Neutrophil (primary cell): ENCODE data around the gene PLEKHN1.

ENCODE experiments used
- H3K27ac ChIP-seq: fragments of 200-600 bp; sonication (generic); 2 replicates; pipeline ENCODE4 v1.5.1; 2016; ENCODE audit warnings: mild to moderate bottlenecking, moderate library complexity
- H3K27me3 ChIP-seq: fragments of 200-600 bp; sonication (generic); 2 replicates; pipeline ENCODE4 v1.6.0; 2016; ENCODE audit warnings: mild to moderate bottlenecking
- H3K36me3 ChIP-seq: fragments of 200-600 bp; sonication (generic); 2 replicates; pipeline ENCODE4 v1.5.1; 2017
- H3K4me1 ChIP-seq, 2 experiments: fragments of 200-600 bp in 1 of 2; sonication (generic) in 1 of 2; 1 replicate in 1 of 2; 2 replicates in 1 of 2; pipeline versions ENCODE4 v1.5.1 to v1.6.1; 2013 to 2016; ENCODE audit warnings: low read depth in 1 of 2, low read length in 1 of 2, mild to moderate bottlenecking in 1 of 2, moderate library complexity in 1 of 2; ENCODE audit not compliant: control insufficient read depth in 1 of 2, insufficient read depth in 1 of 2
- H3K4me3 ChIP-seq, 2 experiments: fragments of 200-600 bp in 1 of 2; sonication (generic) in 1 of 2; 1 replicate in 1 of 2; 2 replicates in 1 of 2; pipeline ENCODE4 v1.5.1; 2013 to 2016; ENCODE audit warnings: low read depth in 1 of 2, low read length in 1 of 2, mild to moderate bottlenecking in 1 of 2, moderate library complexity in 1 of 2
- H3K9me3 ChIP-seq: fragments of 200-600 bp; sonication (generic); 2 replicates; pipeline ENCODE4 v1.5.1; 2016
- TF ChIP-seq, protein P1 (sequence below): fragments of 200-600 bp; sonication (generic); IDR thresholded peaks from 2 replicates; pipeline ENCODE4 v1.5.1; 2016; ENCODE audit warnings: antibody characterized with exemption

PLEKHN1 gene

DNA sequence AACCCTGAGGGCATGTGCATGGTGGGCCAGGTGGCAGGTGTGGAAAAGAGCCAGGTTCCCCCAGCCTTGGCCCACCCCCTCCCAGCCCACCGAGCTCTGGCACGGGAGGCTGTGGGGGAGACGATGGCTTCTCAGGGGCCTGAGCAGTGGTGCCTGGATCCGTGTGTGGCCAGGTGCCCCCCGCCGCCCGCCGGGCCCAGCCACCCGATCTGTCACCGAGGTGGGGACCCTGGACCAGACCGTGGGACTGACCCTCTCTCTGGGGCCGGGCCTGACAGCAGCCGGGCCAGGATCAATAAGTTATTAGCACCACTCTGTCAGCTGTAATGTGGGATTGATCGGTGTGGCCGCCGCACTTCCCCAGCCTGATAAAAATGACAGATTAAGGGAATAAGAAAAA lies 28.8 kb upstream of the PLEKHN1 start:
- no peak overlapping the region for H3K27ac ChIP-seq
- H3K4me3 ChIP-seq = no peak overlapping the region
- TF ChIP-seq, protein P1, sequence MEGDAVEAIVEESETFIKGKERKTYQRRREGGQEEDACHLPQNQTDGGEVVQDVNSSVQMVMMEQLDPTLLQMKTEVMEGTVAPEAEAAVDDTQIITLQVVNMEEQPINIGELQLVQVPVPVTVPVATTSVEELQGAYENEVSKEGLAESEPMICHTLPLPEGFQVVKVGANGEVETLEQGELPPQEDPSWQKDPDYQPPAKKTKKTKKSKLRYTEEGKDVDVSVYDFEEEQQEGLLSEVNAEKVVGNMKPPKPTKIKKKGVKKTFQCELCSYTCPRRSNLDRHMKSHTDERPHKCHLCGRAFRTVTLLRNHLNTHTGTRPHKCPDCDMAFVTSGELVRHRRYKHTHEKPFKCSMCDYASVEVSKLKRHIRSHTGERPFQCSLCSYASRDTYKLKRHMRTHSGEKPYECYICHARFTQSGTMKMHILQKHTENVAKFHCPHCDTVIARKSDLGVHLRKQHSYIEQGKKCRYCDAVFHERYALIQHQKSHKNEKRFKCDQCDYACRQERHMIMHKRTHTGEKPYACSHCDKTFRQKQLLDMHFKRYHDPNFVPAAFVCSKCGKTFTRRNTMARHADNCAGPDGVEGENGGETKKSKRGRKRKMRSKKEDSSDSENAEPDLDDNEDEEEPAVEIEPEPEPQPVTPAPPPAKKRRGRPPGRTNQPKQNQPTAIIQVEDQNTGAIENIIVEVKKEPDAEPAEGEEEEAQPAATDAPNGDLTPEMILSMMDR = no peak
- H3K36me3 ChIP-seq = no peaks in the 10 kb centered on the region
- peaks cover 0 to 23% of the 10 kb centered on the region in 2 experiments for H3K4me1 ChIP-seq
- H3K9me3 ChIP-seq = no peaks in the 10 kb centered on the region
- H3K27me3 ChIP-seq = peaks cover 92% of the 10 kb centered on the region

DNA sequence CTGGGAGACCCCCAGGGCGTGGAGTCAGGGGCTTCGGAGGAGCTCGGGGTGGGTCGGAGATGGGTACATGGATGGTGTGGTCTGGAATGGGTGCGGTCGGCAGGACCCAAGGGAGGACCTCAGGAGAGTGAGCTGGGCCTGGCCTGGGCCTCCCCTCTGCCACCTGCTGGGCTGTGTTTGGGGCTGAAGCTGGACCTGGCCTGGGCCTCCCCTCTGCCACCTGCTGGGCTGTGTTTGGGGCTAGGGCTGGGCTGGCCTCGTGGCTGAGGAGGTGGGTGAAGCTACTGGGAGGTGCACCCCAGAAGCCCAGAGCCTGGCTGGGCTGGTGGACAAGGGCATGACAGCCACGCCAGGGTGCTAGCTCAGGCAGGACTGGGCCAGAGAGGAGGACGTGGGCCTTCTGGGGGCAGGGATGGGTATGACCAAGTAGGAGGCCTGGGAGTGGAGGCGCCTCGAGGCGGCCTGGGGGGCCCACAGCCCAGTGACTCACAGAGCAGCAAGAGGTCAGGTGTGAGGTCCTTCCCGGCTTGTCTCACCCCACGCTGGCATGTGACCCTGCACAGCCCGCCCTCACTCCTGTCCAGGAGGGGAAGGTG lies 28.1 kb upstream of the PLEKHN1 start:
- TF ChIP-seq, protein P1 = no peak
- H3K4me3 ChIP-seq = no peak overlapping the region
- no peak overlapping the region for H3K27ac ChIP-seq
- H3K36me3 ChIP-seq = no peaks in the 10 kb centered on the region
- no peaks in the 10 kb centered on the region for H3K9me3 ChIP-seq
- H3K4me1 ChIP-seq = peaks cover 0 to 23% of the 10 kb centered on the region in 2 experiments
- peaks cover 92% of the 10 kb centered on the region for H3K27me3 ChIP-seq

DNA sequence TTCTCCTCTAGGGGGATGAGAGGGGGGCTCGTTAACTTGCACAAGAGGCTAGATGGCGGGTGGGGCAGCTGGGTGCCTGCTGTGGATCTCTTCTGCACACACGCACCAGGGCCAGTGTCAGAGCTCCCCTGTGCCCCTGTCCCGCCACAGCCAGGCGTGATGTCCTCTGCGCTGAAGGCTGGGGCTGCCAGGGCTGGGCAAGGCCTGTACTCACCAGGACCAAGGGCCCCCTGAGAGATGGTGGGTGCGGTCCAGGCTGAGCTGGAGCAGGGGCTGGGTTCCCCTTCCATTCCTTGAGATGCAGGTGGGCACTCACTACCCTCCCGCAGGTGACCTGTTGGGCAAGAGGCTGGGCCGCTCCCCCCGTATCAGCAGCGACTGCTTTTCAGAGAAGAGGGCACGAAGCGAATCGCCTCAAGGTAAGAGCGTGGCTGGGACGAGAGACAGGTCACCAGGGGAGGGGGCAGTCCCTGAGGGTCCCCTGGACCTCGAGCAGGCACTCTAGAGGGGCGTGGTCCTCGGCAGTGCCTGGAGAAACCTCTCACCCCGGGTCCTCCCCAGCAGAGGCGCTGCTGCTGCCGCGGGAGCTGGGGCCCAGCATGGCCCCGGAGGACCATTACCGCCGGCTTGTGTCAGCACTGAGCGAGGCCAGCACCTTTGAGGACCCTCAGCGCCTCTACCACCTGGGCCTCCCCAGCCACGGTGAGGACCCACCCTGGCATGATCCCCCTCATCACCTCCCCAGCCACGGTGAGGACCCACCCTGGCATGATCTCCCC lies 27.4 kb upstream of the PLEKHN1 start:
- Histone ChIP-seq H3K36me3 (no peaks in the 10 kb centered on the region), H3K27me3 (peaks cover 92% of the 10 kb centered on the region), H3K4me1 (peaks cover 0 to 23% of the 10 kb centered on the region in 2 experiments), H3K9me3 (no peaks in the 10 kb centered on the region), H3K27ac (no peak overlapping the region), H3K4me3 (no peak overlapping the region)
- TF ChIP-seq, protein P1 = no peak

DNA sequence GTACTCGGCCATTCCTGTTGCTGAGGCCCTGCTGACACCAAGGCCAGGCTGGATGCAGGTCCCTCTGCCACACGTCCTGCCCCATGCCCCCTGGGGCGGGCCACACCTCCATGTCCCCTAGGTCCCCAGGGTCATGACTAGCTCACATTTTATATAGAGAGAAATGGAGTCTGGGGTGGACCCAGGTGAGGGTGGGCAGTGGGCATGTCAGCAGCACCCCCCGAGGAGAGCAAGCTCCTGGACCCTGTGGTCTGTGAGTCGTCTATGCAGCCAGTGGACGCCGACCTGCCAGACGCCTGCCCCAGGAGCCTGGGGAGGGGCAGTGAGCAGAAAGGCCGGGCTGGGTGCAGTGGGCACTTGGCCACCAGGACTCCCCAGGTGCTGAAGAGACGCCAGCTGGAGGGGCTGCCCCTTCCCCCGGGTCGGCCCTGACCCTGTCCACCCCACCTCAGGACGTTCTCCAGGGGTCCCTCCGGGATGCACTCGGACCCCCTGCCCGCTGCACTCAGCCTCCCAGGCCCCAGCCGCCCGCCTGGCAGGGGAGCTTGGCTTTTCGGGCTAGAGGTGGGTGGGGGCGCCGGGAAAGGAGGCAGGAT lies 26.7 kb upstream of the PLEKHN1 start:
- Histone ChIP-seq H3K4me1 (peaks cover 0 to 23% of the 10 kb centered on the region in 2 experiments), H3K27ac (no peak overlapping the region), H3K36me3 (peaks cover 6% of the 10 kb centered on the region), H3K9me3 (no peaks in the 10 kb centered on the region), H3K4me3 (no peak overlapping the region), H3K27me3 (peaks cover 94% of the 10 kb centered on the region)
- TF ChIP-seq, protein P1 = no peak

DNA sequence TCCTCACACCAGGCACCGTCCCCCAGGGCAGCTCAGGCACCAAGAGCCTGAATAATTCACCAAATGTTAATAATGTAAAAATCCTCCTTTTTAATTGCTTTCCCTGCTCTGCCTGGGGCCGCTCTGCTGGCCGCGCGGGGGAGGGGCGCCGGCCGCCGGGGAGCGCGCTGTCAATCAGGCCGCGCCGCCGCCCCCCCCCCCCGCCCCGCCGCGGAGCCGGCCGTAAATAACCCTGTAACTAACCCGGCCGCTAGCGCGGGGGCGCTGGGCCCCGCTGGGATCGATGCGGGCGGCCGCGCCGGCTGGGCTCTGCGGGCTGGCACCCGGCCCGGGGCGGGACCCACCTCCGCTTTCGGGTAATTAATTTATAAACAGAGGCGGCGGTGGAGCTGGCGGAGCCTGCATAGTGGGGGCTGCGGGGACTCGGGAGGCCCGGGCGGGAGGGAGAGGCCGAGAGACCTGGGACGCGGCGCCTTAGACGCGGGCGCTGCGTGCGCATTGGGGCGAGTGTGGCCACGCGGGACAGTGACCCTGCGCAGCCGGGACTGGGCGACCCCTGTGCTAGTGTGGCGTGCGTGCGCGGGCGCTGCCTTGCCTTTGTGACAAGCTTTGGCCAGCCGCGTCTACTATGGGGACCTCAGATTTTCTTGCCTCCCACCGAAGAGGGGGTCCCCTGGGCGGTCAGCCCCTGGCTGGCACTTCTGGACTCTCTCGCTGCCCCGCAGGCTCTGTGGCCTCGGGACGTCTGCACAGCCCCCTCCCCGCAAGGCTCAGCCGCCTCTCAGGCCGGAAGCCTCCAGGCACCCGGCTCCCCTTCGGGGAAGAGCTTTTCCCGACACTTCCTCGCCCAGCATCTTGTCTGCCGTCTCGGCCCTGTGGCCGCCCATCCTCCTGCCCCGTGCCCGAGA lies 25.9 kb upstream of the PLEKHN1 start:
- H3K4me1 ChIP-seq = peaks cover 0 to 23% of the 10 kb centered on the region in 2 experiments
- no peak overlapping the region for H3K27ac ChIP-seq
- H3K9me3 ChIP-seq = no peaks in the 10 kb centered on the region
- peaks cover 13% of the 10 kb centered on the region for H3K36me3 ChIP-seq
- TF ChIP-seq, protein P1 = no peak
- peaks cover 87% of the 10 kb centered on the region for H3K27me3 ChIP-seq
- H3K4me3 ChIP-seq = no peak overlapping the region
